Hematopoietic multipotent progenitor cell treated with erythropoietin and hydrocortisone succinate and interleukin-3 and kit ligand, for 4 days (in vitro differentiated cells): ENCODE data around the gene HP1BP3.

Experiments
- DNase-seq: peaks from one replicate; pipeline ENCODE4 v3.0.0-alpha.2; 2015

The HP1BP3 gene

GRCh38 chr1:20767271-20767670 is 19.8 kb downstream of the HP1BP3 start:
- no peak for DNase-seq

GRCh38 chr1:20763417-20763816 is 23.7 kb downstream of the HP1BP3 start:
- DNase-seq, result no peak

GRCh38 chr1:20760322-20760721 is 26.8 kb downstream of the HP1BP3 start:
- DNase-seq, result no peak

- DNase-seq, result no peak
These were observed 33.5 kb downstream of the HP1BP3 start for GRCh38 chr1:20753589-20753988.

GRCh38 chr1:20751462-20751990 is 35.6 kb downstream of the HP1BP3 start:
- DNase-seq, result no peak

GRCh38 chr1:20742671-20743070 is 44.4 kb downstream of the HP1BP3 start:
- no peak for DNase-seq

- DNase-seq, result no peak
These were observed 46.3 kb downstream of the HP1BP3 start for GRCh38 chr1:20740781-20741180.

- DNase-seq, result no peak
These were observed 47.9 kb downstream of the HP1BP3 start for GRCh38 chr1:20739225-20739624.

GRCh38 chr1:20735581-20736111 is 51.5 kb downstream of the HP1BP3 start:
- DNase-seq, result no peak

- DNase-seq, result no peak
These were observed 53.6 kb downstream of the HP1BP3 start for GRCh38 chr1:20733360-20733975.

GRCh38 chr1:20732588-20733359 is 54.3 kb downstream of the HP1BP3 start, which contains the start of gene SH2D5:
Gene SH2D5, minus strand, starts transcription at chr1:20732703. Its CDS starts 4,659 bp downstream, at chr1:20728044.
- peak; percentile 91 for DNase-seq

GRCh38 chr1:20732071-20732587 is 55.0 kb downstream of the HP1BP3 start:
- DNase-seq, result peak; percentile 73

- DNase-seq, result peak; percentile 31
These were observed 55.8 kb downstream of the HP1BP3 start for GRCh38 chr1:20731057-20731991.

- DNase-seq, result no peak
These were observed 56.4 kb downstream of the HP1BP3 start for GRCh38 chr1:20730690-20731056.

GRCh38 chr1:20729990-20730689 is 57.0 kb downstream of the HP1BP3 start:
- DNase-seq, result no peak

- DNase-seq, result no peak
These were observed 57.8 kb downstream of the HP1BP3 start for GRCh38 chr1:20729155-20729931.

GRCh38 chr1:20728371-20729154 is 58.5 kb downstream of the HP1BP3 start:
- no peak for DNase-seq

- DNase-seq, result peak; percentile 67
These were observed 59.3 kb downstream of the HP1BP3 start for GRCh38 chr1:20727746-20728316.

- no peak for DNase-seq
These were observed 60.0 kb downstream of the HP1BP3 start for GRCh38 chr1:20726932-20727745.
